ENCODE data around the gene GREB1. TPM values are rescaled to one million over a fixed set of nuclear protein-coding genes. Genes with fewer than 3 reads are reported as not detected.

The GREB1 gene
- total and polyA plus RNA-seq, 2 of the 13 experiments (the other 11 are each of a cell fraction or from before 2014, with no cell fraction given) = 31.3 to 61.2 TPM

- no peak for TF ChIP-seq GPBP1L1 (CRISPR knock-in tag; IDR thresholded peaks at IDR 0.05)
- no peak for TF ChIP-seq SIN3A (IDR thresholded peaks at IDR 0.05; ENCODE audit: borderline replicate concordance, low read depth, low read length)
- peak; percentile 61; the same call in 1 of the 2 replicates for TF ChIP-seq AHR (CRISPR knock-in tag; IDR thresholded peaks at IDR 0.05)
- peak; percentile 65 for TF ChIP-seq CBFB (CRISPR knock-in tag; IDR thresholded peaks at IDR 0.05)
- TF ChIP-seq PITX1 (CRISPR knock-in tag; IDR thresholded peaks at IDR 0.05) = peak; percentile 94
- TF ChIP-seq CC2D1A (CRISPR knock-in tag; IDR thresholded peaks at IDR 0.05) = no peak
- no peak for TF ChIP-seq NFE2 (CRISPR knock-in tag; IDR thresholded peaks at IDR 0.05)
- TF ChIP-seq BCL3 (CRISPR knock-in tag; IDR thresholded peaks at IDR 0.05) = no peak
- no peak for TF ChIP-seq ZNF766 (CRISPR knock-in tag; IDR thresholded peaks at IDR 0.05; ENCODE audit: borderline replicate concordance)
- no peak for TF ChIP-seq ZNF160 (CRISPR knock-in tag; IDR thresholded peaks at IDR 0.05)
- peak; percentile 92; the same call in 1 of the 2 replicates for TF ChIP-seq FOXJ3 (CRISPR knock-in tag; IDR thresholded peaks at IDR 0.05; ENCODE audit: borderline replicate concordance)
- 0 out of 2 replicates have a peak, but pooled peaks have one; percentile 36 for TF ChIP-seq ZNF263 (CRISPR knock-in tag; IDR thresholded peaks at IDR 0.05)
- 0 out of 2 replicates have a peak, but pooled peaks have one; percentile 80 for TF ChIP-seq KLF6 (CRISPR knock-in tag; IDR thresholded peaks at IDR 0.05)
- TF ChIP-seq ZNF747 (CRISPR knock-in tag; IDR thresholded peaks at IDR 0.05; ENCODE audit: borderline replicate concordance) = peak; percentile 57; the same call in 1 of the 2 replicates
- TF ChIP-seq, protein P1, sequence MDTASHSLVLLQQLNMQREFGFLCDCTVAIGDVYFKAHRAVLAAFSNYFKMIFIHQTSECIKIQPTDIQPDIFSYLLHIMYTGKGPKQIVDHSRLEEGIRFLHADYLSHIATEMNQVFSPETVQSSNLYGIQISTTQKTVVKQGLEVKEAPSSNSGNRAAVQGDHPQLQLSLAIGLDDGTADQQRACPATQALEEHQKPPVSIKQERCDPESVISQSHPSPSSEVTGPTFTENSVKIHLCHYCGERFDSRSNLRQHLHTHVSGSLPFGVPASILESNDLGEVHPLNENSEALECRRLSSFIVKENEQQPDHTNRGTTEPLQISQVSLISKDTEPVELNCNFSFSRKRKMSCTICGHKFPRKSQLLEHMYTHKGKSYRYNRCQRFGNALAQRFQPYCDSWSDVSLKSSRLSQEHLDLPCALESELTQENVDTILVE (CRISPR knock-in tag; IDR thresholded peaks at IDR 0.05) = peak; percentile 76; the same call in 1 of the 2 replicates
- no peak for TF ChIP-seq RFXANK (CRISPR knock-in tag; IDR thresholded peaks at IDR 0.05)
- no peak for TF ChIP-seq SP1 (IDR thresholded peaks at IDR 0.05)
- TF ChIP-seq SP1 (CRISPR knock-in tag; IDR thresholded peaks at IDR 0.05) = no peak
- TF ChIP-seq ZNF768 (CRISPR knock-in tag; IDR thresholded peaks at IDR 0.05) = peak; percentile 99
- peak; percentile 92 for TF ChIP-seq MTA1 (CRISPR knock-in tag; IDR thresholded peaks at IDR 0.05; ENCODE audit: borderline replicate concordance)
- peak in 1 of 2 experiments; percentile 61; a peak in 2 of 4 replicates for TF ChIP-seq ATF4 (CRISPR knock-in tag; IDR thresholded peaks at IDR 0.05)
- TF ChIP-seq ZNF30 (CRISPR knock-in tag; IDR thresholded peaks at IDR 0.05) = no peak
- TF ChIP-seq ELF3 (CRISPR knock-in tag; IDR thresholded peaks at IDR 0.05) = peak; percentile 86
- no peak for TF ChIP-seq GPN1 (CRISPR knock-in tag; IDR thresholded peaks at IDR 0.05; ENCODE audit: borderline replicate concordance)
- no peak for TF ChIP-seq MTERF4 (CRISPR knock-in tag; IDR thresholded peaks at IDR 0.05)
- no peak for TF ChIP-seq ZNF780A (CRISPR knock-in tag; IDR thresholded peaks at IDR 0.05)
Measured at GRCh38 chr2:11533278-11534070, at the start of gene GREB1 (continued).

Measured in HepG2 (cell line).